Nephron progenitor cell (in vitro differentiated cells): ENCODE measurements around the gene NRF1.
A peak's percentile ranks its signal among the peaks of the same experiment; 100 is the strongest.

Experiments
- DNase-seq: peaks from one replicate; pipeline ENCODE4 v3.0.0; 2021
- H3K27ac Mint-ChIP-seq: 2 replicates; pipeline ENCODE4 v1.8.0; 2021; ENCODE audit warnings: mild to moderate bottlenecking, moderate library complexity, mixed read lengths
- H3K27me3 Mint-ChIP-seq: 2 replicates; pipeline ENCODE4 v1.8.0; 2021; ENCODE audit warnings: mild to moderate bottlenecking, low read depth, mixed read lengths; ENCODE audit not compliant: poor library complexity
- H3K36me3 Mint-ChIP-seq: 2 replicates; pipeline ENCODE4 v1.8.0; 2021; ENCODE audit warnings: low read depth, mixed read lengths
- H3K4me1 Mint-ChIP-seq: 2 replicates; pipeline ENCODE4 v1.8.0; 2021; ENCODE audit warnings: mixed read lengths
- H3K4me3 Mint-ChIP-seq: 2 replicates; pipeline ENCODE4 v1.8.0; 2021; ENCODE audit warnings: mild to moderate bottlenecking, moderate library complexity, mixed read lengths
- H3K9me3 Mint-ChIP-seq: 2 replicates; pipeline ENCODE4 v1.8.0; 2021; ENCODE audit warnings: mild to moderate bottlenecking, moderate library complexity, mixed read lengths
- CTCF ChIP-seq: fragments of 200-600 bp; sonication (generic); IDR thresholded peaks from 2 replicates; pipeline ENCODE4 v1.5.0; 2021; ENCODE audit warnings: antibody characterized with exemption

NRF1 gene

GRCh38 chr7:129797214-129797789 is 185.8 kb downstream of the NRF1 start:
- Mint-ChIP-seq H3K27ac (peak overlapping the region; percentile 95), H3K36me3 (no peaks in the 10 kb centered on the region), H3K4me3 (peak overlapping the region; percentile 11), H3K4me1 (peaks cover 33% of the 10 kb centered on the region), H3K9me3 (no peaks in the 10 kb centered on the region), H3K27me3 (peaks cover 4% of the 10 kb centered on the region)
- DNase-seq: peak; percentile 46
- TF ChIP-seq CTCF: no peak

GRCh38 chr7:129798616-129799349 is 187.3 kb downstream of the NRF1 start:
- Mint-ChIP-seq H3K9me3 (no peaks in the 10 kb centered on the region), H3K4me1 (peaks cover 41% of the 10 kb centered on the region), H3K36me3 (no peaks in the 10 kb centered on the region), H3K4me3 (no peak overlapping the region), H3K27ac (peak overlapping the region; percentile 54), H3K27me3 (peaks cover 4% of the 10 kb centered on the region)
- no peak for DNase-seq
- no peak for TF ChIP-seq CTCF

- Mint-ChIP-seq H3K9me3 (no peaks in the 10 kb centered on the region), H3K4me3 (no peak overlapping the region), H3K27me3 (peaks cover 4% of the 10 kb centered on the region), H3K4me1 (peaks cover 42% of the 10 kb centered on the region), H3K36me3 (no peaks in the 10 kb centered on the region), H3K27ac (no peak overlapping the region)
- no peak for DNase-seq
- no peak for TF ChIP-seq CTCF
Measured at GRCh38 chr7:129799350-129799955, 187.9 kb downstream of the NRF1 start.

GRCh38 chr7:129800901-129801300 is 189.4 kb downstream of the NRF1 start:
- peaks cover 7% of the 10 kb centered on the region for H3K27me3 Mint-ChIP-seq
- DNase-seq: no peak
- peaks cover 52% of the 10 kb centered on the region for H3K4me1 Mint-ChIP-seq
- no peak overlapping the region for H3K4me3 Mint-ChIP-seq
- H3K36me3 Mint-ChIP-seq: no peaks in the 10 kb centered on the region
- no peak for TF ChIP-seq CTCF
- no peaks in the 10 kb centered on the region for H3K9me3 Mint-ChIP-seq
- no peak overlapping the region for H3K27ac Mint-ChIP-seq

GRCh38 chr7:129801882-129802281 is 190.4 kb downstream of the NRF1 start:
- Mint-ChIP-seq H3K36me3 (no peaks in the 10 kb centered on the region), H3K4me3 (no peak overlapping the region), H3K27me3 (peaks cover 3% of the 10 kb centered on the region), H3K9me3 (no peaks in the 10 kb centered on the region), H3K4me1 (peaks cover 47% of the 10 kb centered on the region), H3K27ac (no peak overlapping the region)
- no peak for DNase-seq
- TF ChIP-seq CTCF: no peak
